HL-60 (cell line): ENCODE results near the gene SORCS2.

ENCODE experiments used
- CTCF ChIP-seq: IDR thresholded peaks from one replicate; pipeline ENCODE4 v1.5.1; 2011; ENCODE audit warnings: low read length, control low read depth, inconsistent platforms; ENCODE audit not compliant: insufficient read depth
- GABPA ChIP-seq: IDR thresholded peaks from 2 replicates; pipeline ENCODE4 v1.6.1; 2012; ENCODE audit warnings: low read depth
- POLR2AphosphoS5 ChIP-seq: IDR thresholded peaks from 2 replicates; pipeline ENCODE4 v1.6.1; 2012; ENCODE audit warnings: low read depth
- TF ChIP-seq, protein P1 (sequence below): IDR thresholded peaks from 2 replicates; pipeline ENCODE4 v1.6.1; 2012; ENCODE audit warnings: low read depth; ENCODE audit not compliant: insufficient replicate concordance

GRCh38 chr4:7651461-7651921 is 459.2 kb downstream of the SORCS2 start:
- no peak for TF ChIP-seq CTCF
- TF ChIP-seq, protein P1, sequence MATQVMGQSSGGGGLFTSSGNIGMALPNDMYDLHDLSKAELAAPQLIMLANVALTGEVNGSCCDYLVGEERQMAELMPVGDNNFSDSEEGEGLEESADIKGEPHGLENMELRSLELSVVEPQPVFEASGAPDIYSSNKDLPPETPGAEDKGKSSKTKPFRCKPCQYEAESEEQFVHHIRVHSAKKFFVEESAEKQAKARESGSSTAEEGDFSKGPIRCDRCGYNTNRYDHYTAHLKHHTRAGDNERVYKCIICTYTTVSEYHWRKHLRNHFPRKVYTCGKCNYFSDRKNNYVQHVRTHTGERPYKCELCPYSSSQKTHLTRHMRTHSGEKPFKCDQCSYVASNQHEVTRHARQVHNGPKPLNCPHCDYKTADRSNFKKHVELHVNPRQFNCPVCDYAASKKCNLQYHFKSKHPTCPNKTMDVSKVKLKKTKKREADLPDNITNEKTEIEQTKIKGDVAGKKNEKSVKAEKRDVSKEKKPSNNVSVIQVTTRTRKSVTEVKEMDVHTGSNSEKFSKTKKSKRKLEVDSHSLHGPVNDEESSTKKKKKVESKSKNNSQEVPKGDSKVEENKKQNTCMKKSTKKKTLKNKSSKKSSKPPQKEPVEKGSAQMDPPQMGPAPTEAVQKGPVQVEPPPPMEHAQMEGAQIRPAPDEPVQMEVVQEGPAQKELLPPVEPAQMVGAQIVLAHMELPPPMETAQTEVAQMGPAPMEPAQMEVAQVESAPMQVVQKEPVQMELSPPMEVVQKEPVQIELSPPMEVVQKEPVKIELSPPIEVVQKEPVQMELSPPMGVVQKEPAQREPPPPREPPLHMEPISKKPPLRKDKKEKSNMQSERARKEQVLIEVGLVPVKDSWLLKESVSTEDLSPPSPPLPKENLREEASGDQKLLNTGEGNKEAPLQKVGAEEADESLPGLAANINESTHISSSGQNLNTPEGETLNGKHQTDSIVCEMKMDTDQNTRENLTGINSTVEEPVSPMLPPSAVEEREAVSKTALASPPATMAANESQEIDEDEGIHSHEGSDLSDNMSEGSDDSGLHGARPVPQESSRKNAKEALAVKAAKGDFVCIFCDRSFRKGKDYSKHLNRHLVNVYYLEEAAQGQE, result no peak
- no peak for TF ChIP-seq GABPA
- no peak for TF ChIP-seq POLR2AphosphoS5
